Esophagus (tissue), 2 donors: ENCODE data around the gene IFITM5. TPM values are rescaled to one million over a fixed set of nuclear protein-coding genes. Genes with fewer than 3 reads are reported as not detected.
"Not testable (repeated sequence)": the region's sequence is repeated elsewhere in the genome, so short reads cannot be mapped to it uniquely, and the experiment has no call there.

Experiments
- H3K27ac ChIP-seq, 2 donors: one replicate each; pipeline ENCODE4 v1.5.1; 2013; ENCODE audit warnings: low read depth in 2 of 2, mild to moderate bottlenecking in 2 of 2, inconsistent platforms in 1 of 2, low read length in 1 of 2, moderate library complexity in 1 of 2
- H3K27me3 ChIP-seq, 2 donors: one replicate each; pipeline ENCODE4 v1.6.1; 2013; ENCODE audit warnings: low read length in 2 of 2, control low read depth in 1 of 2, mild to moderate bottlenecking in 1 of 2; ENCODE audit not compliant: insufficient read depth in 2 of 2, control insufficient read depth in 1 of 2
- H3K36me3 ChIP-seq, 2 donors: one replicate each; pipeline ENCODE4 v1.6.1; 2013; ENCODE audit warnings: low read length in 1 of 2; ENCODE audit not compliant: control insufficient read depth in 2 of 2, insufficient read depth in 2 of 2
- H3K4me1 ChIP-seq, 2 donors: one replicate each; pipeline ENCODE4 v1.6.1; 2013; ENCODE audit warnings: low read length in 1 of 2; ENCODE audit not compliant: control insufficient read depth in 2 of 2, insufficient read depth in 2 of 2
- H3K4me3 ChIP-seq, 2 donors: one replicate each; pipeline ENCODE4 v1.5.1; 2013; ENCODE audit warnings: low read length in 2 of 2, mild to moderate bottlenecking in 2 of 2, low read depth in 1 of 2, moderate library complexity in 1 of 2
- H3K9me3 ChIP-seq, 2 donors: one replicate each; pipeline ENCODE4 v1.6.1; 2013; ENCODE audit warnings: mild to moderate bottlenecking in 2 of 2, low read depth in 1 of 2, low read length in 1 of 2, moderate library complexity in 1 of 2; ENCODE audit not compliant: control insufficient read depth in 2 of 2, insufficient read depth in 1 of 2
- WGBS, 2 donors: extraction: QIAGEN DNeasy Blood & Tissue Kit; methylation state at CpG; one replicate each; pipeline ENCODE4 v1.1.7; 2013; 5-methylcytosine and 5-hydroxymethylcytosine counted together
- polyA plus RNA-seq, 2 donors: library from polyadenylated mRNA; stranded (reverse); fragments of 200-250 nt; gene quantifications; one replicate each; pipeline ENCODE4 v1.2.3, GENCODE V29; 2013
- donor health status: healthy with polysubstance abuse.
- donor health status: Bipolar disorder and iron deficiency.

The IFITM5 gene
- polyA plus RNA-seq, 2 donors: not detected

GRCh38 chr11:313787-314553 is 14.6 kb upstream of the IFITM5 start, which contains the start of gene IFITM1:
Gene IFITM1 (plus strand): TSS chr11:314040. CDS start chr11:314171, 131 bp downstream.
- Histone ChIP-seq H3K27ac (peak within 1 kb of the TSS; percentile 78 to 89), H3K4me1 (peaks cover 0 to 7% of the 10 kb centered on the region in 2 donors), H3K27me3 (no peaks in the 10 kb centered on the region)

DNA sequence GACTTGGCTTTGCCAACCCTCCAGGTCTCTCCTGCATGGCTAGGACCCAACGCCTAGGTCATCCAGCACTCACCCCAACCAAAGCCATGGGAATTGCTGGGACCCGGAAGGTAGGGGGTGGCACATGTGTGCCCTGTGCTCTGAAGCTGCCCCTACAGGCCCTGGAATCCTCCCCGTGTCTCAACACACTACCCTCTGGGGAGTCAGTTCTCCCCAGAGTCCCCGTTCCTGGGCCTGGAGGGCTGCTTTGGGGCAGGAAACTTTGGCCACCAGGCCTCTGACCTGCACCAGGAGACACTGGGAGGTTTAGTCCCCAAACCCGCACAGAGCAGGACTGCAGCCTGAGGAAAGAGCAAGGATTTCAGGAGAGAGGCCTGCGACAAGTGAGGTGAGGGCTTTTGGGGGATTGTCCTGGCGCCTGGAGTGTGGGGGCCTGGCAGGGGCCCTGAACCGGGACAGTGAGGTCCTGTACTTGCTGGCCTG is 14.0 kb upstream of the IFITM5 start:
- 35 to 46% methylated on average over 7 to 8 of the region's 8 CpGs for WGBS, 2 donors
- Histone ChIP-seq H3K4me1 (peaks cover 0 to 10% of the 10 kb centered on the region in 2 donors), H3K27me3 (no peaks in the 10 kb centered on the region), H3K4me3 (peak overlapping the region; percentile 3 to 47), H3K9me3 (no peaks in the 10 kb centered on the region), H3K36me3 (no peaks in the 10 kb centered on the region), H3K27ac (peak overlapping the region; percentile 71 to 89)

More at GRCh38 chr11:313787-314553, 14.6 kb upstream of the IFITM5 start, which contains the start of gene IFITM1:
- 10 to 19% methylated on average over 18 of the region's 18 CpGs for WGBS, 2 donors
- Histone ChIP-seq H3K4me3 (peak within 1 kb of the TSS; percentile 47 to 49), H3K36me3 (no peaks in the 10 kb centered on the region), H3K9me3 (no peaks in the 10 kb centered on the region)

DNA sequence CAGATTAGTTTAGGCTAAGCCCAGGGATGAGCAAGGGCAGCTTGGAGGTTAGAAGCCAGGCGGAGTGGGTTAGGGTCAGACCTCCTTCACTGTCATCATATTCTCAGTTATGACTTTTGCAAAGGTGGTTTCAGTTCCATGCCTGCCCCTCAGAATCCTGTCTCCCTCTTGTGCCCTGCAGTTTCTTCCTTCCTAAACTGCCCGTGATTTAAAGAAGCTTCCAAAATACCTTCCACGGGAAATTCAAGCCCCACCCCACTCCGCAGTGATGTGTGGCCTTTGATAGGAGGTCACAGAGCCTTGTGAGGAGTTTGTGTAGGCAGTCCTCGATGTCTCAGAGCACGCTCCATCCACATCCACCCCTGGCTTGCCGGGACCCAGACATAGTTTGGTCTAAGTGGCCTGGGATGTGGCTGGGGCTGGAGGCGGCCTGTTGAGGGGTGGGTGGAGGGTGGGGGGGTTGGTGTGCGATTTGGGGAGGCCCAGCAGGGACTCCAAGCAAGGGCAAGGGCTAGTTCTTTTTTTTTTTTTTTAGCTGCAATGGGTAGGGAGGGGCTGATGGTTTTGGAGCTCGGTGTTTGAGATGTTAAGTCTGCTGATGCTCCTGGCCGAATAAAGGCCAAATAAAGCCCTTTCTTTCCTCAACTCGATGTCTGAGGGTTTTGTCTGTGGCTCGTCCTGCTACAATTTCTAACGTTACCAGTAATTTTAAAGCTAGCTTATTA is 12.9 kb upstream of the IFITM5 start:
- H3K4me3 ChIP-seq: no peak overlapping the region
- H3K9me3 ChIP-seq: no peaks in the 10 kb centered on the region
- no peaks in the 10 kb centered on the region for H3K36me3 ChIP-seq
- H3K27me3 ChIP-seq: no peaks in the 10 kb centered on the region
- peaks cover 0 to 12% of the 10 kb centered on the region in 2 donors for H3K4me1 ChIP-seq
- peak overlapping the region; percentile 62 to 72 for H3K27ac ChIP-seq
- 48 to 52% methylated on average over 14 of the region's 14 CpGs for WGBS, 2 donors

DNA sequence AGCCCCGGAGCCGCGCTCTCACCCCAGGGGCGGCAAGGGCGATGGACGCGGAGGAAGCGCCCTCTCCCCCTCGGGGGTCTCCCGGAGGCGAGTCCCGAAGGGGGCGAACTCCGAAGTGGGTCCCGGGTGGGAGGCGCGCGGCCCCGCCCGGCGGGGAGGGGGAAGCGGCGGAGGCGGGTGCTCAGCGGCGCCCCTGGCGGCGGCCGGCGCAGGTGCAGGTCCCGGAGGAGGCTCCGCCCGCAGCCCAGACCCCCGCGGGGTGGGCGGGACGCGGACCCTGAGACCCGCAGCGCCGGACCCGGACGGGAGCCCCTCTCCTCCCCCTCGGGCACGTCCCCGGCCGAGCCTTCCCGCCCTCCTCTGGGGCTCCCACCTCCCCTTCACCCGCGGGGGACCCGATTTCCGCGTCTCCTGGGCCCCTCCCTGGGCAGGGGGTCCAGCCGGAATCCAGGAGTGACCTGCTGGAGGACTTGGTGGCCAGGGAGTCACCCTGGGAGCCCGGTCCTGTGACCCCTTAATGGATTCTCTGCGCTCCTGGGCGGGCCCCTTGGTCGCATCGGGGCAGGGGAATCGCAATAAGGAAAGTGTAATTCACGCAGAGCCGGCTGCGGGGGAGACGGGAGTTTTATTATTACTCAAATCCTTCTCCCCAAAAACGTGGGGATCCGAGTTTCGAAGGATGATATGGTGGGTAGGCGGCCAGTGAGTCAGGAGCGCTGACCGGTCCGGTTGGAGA is 11.9 kb upstream of the IFITM5 start:
- not testable (repeated sequence) for H3K27ac ChIP-seq
- H3K4me1 ChIP-seq: peaks cover 0 to 11% of the 10 kb centered on the region in 2 donors

DNA sequence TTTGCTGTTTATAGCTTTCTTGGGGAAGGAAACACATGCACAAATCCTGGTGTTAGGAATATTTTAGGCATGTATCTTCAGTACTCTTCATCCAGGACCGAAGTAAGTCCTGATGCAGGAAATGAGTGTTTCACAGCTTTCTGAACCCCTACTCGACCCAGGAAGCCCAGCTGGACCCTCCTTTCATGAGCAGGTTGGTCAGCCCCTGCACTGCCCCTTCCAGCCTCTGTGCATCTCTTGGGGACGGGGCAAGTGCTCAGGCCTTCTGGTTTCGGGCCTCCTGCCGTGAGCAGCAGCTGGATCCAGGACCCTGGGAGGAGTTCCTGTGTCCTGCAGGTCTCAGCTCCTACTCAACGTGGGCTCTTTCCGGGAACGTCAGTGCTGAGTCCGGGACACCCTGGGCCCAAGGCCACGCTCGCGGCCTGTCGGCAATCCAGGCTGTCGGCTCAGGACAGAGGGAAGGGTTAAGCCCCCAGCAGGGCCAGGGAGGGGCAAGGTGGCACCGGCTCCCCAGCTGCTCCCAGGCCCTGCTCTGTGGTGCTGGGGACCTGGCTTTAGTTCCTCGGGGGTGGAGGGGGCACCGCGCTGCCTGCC is 10.8 kb upstream of the IFITM5 start:
- H3K4me1 ChIP-seq, H3K9me3 ChIP-seq, H3K36me3 ChIP-seq, H3K27me3 ChIP-seq: not testable (repeated sequence)
- H3K27ac ChIP-seq: peak overlapping the region; percentile 26 to 64
- WGBS, 2 donors: 4 to 11% methylated on average over 5 of the region's 18 CpGs
- peak overlapping the region in 1 of 2 donors; percentile 32 for H3K4me3 ChIP-seq

More for the DNA sequence above, 11.9 kb upstream of the IFITM5 start:
- not testable (repeated sequence) for H3K9me3 ChIP-seq, H3K36me3 ChIP-seq, H3K27me3 ChIP-seq, H3K4me3 ChIP-seq
- 0 to 3% methylated on average over 7 to 10 of the region's 71 CpGs for WGBS, 2 donors

DNA sequence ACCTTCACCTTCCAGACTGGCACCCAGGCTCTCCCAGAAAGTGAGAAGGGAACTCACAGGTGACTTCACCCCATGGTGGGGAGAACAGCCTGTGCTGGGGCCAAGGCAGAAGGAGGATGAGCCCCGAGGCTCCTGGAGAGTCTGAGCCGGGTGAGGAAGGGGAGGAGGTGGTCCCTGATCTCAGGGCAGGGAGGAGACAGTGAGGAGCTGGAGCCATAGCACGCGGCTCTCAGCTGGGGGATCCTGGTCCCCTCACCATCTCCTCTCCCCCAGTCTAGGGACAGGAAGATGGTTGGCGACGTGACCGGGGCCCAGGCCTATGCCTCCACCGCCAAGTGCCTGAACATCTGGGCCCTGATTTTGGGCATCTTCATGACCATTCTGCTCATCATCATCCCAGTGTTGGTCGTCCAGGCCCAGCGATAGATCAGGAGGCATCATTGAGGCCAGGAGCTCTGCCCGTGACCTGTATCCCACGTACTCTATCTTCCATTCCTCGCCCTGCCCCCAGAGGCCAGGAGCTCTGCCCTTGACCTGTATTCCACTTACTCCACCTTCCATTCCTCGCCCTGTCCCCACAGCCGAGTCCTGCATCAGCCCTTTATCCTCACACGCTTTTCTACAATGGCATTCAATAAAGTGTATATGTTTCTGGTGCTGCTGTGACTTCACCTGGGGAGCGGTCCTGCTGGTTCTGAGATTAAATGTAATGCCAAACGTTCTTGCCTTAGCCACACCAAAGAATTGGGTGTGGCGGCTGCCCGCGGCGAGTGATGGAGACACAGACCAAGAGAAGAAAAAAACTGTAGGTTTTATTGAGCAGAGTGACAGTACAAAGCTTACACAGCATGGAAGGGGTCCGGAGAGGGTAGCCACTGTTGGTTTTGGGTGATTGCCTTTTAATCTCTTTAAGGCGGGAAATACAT is 9.7 kb upstream of the IFITM5 start:
- Histone ChIP-seq H3K27ac (peak overlapping the region; percentile 79 to 93), H3K4me3 (peak overlapping the region; percentile 25 to 32)
- 35 to 38% methylated on average over 21 to 24 of the region's 24 CpGs for WGBS, 2 donors
- H3K36me3 ChIP-seq, H3K4me1 ChIP-seq, H3K27me3 ChIP-seq, H3K9me3 ChIP-seq: not testable (repeated sequence)

DNA sequence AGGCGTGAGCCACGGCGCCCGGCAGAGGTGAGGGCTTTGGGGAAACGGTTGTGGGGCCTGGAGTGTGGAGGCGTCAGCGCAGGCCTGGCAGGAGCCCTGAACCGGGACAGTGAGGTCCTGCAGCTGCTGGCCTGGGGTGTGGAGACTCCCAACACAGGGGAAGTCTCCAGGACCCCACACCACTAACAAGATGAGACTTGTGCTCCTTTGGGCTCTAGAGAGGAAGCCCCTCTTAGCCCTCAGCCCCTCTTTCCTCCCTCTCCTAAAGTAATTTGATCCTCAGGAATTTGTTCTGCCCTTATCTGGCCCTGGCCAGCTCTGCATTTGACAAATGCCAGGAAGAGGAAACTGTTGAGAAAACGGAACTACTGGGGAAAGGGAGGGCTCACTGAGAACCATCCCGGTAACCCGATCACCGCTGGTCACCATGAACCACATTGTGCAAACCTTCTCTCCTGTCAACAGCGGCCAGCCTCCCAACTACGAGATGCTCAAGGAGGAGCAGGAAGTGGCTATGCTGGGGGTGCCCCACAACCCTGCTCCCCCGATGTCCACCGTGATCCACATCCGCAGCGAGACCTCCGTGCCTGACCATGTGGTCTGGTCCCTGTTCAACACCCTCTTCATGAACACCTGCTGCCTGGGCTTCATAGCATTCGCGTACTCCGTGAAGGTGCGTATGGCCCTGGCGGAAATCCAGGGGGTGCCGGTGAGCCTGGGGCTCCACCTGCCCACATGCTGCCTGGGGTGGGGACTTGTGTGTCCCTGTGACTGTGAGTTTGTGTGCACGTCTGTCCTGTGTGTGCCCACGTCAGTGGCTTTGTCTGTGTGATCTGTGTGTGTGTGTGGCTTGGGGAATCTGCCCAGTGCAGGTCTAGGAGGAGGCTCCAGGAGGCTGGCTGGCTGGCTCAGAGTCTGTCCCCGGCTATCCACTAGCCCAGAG is 8.7 kb upstream of the IFITM5 start, which contains the start of gene IFITM2:
Gene IFITM2 (plus strand): TSS at position 51 of the 943 bp plus-strand sequence. CDS start 377 bp downstream, at position 428.
- H3K4me1 ChIP-seq, H3K27me3 ChIP-seq, H3K36me3 ChIP-seq, H3K9me3 ChIP-seq: not testable (repeated sequence)
- 24 to 33% methylated on average over 24 to 28 of the region's 28 CpGs for WGBS, 2 donors
- Histone ChIP-seq H3K27ac (peak within 1 kb of the TSS; percentile 80 to 93), H3K4me3 (peak within 1 kb of the TSS; percentile 39 to 48)
